ENCODE results near the gene MARCHF4.

The MARCHF4 gene

GRCh38 chr2:216346781-216347180, 25.5 kb downstream of the MARCHF4 start:
- peak; percentile 22 for DNase-seq

- no peak for DNase-seq
These were observed 26.4 kb downstream of the MARCHF4 start for GRCh38 chr2:216345846-216346245.

GRCh38 chr2:216344950-216345300, 27.4 kb downstream of the MARCHF4 start:
- no peak for DNase-seq

GRCh38 chr2:216344206-216344949, 27.9 kb downstream of the MARCHF4 start:
- no peak for DNase-seq

GRCh38 chr2:216343221-216343980, 28.9 kb downstream of the MARCHF4 start:
- DNase-seq, result no peak

- peak; percentile 37 for DNase-seq
These were observed 31.2 kb downstream of the MARCHF4 start for GRCh38 chr2:216341121-216341520.

GRCh38 chr2:216340280-216340631, 32.0 kb downstream of the MARCHF4 start:
- no peak for DNase-seq

- DNase-seq, result no peak
These were observed 32.6 kb downstream of the MARCHF4 start for GRCh38 chr2:216339456-216340279.

- no peak for DNase-seq
These were observed 37.0 kb downstream of the MARCHF4 start for GRCh38 chr2:216335252-216335651.

GRCh38 chr2:216328347-216328746, 43.9 kb downstream of the MARCHF4 start:
- no peak for DNase-seq

- no peak for DNase-seq
These were observed 44.8 kb downstream of the MARCHF4 start for GRCh38 chr2:216327447-216327935.
